C4-2B (cell line): ENCODE results near the gene SEMA6A.

ENCODE experiments used
- H3K27ac ChIP-seq: fragments of 450-650 bp; 2 replicates; pipeline ENCODE4 v1.5.1; 2017
- ZFX ChIP-seq: fragments of 450-650 bp; IDR thresholded peaks from 2 replicates; pipeline ENCODE4 v1.6.1; 2017
- TF ChIP-seq, protein P1 (sequence below): fragments of 450-650 bp; conservative IDR thresholded peaks from 2 replicates; pipeline ENCODE4 v1.5.1; 2017; ENCODE audit warnings: mild to moderate bottlenecking

The SEMA6A gene

DNA sequence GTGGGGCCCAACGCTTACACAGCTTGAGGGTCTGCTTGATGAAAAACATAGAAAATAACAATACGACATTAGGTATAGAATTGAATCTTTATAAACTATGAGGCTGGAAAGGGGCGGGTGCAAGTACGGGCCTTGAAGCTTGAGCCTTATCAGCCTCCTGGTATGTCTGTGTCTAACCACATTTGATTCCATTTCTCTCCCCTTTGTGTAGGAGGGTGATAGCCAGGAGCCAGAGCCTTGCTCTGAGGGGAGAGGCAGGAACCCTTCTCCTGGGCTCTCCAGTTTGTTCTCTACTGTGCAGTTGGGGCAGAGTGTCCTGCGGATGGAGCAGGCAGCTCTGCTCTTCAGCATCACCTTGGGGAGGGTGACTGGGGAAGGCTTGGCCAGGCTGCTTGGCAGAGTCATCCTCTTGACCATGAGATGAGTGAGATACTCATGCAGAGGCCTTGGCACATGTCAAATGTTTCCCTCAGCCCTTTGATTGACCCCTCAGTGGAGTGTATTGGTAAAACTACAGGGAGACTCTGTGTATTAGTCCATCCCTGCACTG, 153.5 kb downstream of the SEMA6A start:
- no peak overlapping the region for H3K27ac ChIP-seq
- no peak for TF ChIP-seq ZFX
- TF ChIP-seq, protein P1, sequence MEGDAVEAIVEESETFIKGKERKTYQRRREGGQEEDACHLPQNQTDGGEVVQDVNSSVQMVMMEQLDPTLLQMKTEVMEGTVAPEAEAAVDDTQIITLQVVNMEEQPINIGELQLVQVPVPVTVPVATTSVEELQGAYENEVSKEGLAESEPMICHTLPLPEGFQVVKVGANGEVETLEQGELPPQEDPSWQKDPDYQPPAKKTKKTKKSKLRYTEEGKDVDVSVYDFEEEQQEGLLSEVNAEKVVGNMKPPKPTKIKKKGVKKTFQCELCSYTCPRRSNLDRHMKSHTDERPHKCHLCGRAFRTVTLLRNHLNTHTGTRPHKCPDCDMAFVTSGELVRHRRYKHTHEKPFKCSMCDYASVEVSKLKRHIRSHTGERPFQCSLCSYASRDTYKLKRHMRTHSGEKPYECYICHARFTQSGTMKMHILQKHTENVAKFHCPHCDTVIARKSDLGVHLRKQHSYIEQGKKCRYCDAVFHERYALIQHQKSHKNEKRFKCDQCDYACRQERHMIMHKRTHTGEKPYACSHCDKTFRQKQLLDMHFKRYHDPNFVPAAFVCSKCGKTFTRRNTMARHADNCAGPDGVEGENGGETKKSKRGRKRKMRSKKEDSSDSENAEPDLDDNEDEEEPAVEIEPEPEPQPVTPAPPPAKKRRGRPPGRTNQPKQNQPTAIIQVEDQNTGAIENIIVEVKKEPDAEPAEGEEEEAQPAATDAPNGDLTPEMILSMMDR = no peak

DNA sequence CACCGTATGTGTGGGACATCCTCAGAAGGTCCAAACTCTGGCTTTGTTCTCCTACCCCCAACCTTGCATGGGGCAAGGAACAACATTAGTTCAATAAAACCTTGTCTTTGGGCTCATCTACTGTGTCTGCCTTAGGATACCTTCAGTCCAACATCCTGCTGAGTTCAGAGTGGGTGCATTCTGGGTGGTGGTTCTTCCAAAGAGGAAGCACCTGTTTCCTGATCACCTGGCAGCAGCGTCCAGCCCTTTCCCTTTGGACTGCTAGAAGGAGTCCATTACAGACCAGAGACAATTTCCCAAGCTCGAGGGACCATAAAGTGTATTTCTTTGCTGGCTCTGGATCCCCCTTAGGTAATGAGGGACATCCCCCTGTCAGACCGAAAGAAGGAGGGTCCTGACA, 154.1 kb downstream of the SEMA6A start:
- H3K27ac ChIP-seq = no peak overlapping the region
- TF ChIP-seq ZFX = no peak
- TF ChIP-seq, protein P1 = no peak

DNA sequence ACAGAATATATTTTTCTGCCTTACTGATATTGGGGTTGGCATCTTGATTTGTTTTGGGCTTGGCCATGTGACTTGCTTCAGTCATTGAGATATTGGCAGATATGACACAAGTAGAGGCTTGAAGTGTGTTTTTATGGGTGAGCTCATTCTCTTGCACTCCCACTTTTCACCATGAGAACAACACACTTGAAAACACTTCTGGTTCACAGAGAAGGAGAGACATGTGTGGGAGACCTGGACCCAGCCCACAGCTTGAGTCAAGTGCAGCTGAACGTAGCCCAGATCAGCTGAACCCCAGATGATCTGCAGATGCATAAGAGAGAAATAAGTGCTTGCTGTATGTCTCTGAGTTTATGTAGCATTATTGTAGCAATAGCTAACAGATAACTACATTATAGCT, 155.4 kb downstream of the SEMA6A start:
- no peak overlapping the region for H3K27ac ChIP-seq
- TF ChIP-seq, protein P1 = no peak
- TF ChIP-seq ZFX = no peak

DNA sequence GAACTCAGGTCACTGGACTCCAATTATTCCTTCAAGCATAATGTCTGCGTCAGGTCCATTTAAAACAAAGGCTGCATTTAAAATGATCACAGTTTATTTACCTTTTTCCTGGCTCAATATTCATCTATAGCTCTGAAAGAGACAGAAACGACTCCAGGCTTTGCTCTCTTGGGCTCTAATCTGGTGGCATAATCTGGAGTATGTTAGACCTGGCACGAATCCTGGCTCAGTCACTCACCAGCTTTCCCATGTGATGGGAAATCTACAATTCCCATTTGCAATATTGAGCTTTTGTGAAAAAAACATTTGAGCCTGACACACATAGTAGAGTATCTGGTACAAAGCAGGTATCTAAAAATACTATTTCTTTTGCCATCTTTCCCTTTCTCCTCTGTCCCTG, 155.8 kb downstream of the SEMA6A start:
- TF ChIP-seq ZFX = no peak
- TF ChIP-seq, protein P1 = no peak
- H3K27ac ChIP-seq = no peak overlapping the region

DNA sequence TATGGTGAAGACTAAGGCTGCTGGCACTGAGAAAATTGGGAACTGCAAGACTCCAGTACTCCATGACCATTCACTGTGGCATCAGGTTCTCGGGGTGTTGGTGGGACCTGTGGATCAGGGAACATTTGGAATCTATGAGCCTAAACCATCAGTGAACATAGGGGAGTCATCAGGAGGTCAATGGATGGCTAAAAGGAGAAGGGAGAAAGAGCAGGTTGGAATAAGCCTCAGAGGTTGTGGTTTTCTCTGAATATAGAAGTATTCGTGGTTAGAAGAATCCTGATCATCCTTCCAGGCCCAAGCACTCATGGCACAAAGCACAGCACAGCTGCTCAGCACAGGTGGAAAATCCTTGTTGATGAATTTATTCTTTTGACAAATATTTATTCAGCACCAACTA, 156.6 kb downstream of the SEMA6A start:
- TF ChIP-seq ZFX = no peak
- no peak overlapping the region for H3K27ac ChIP-seq

DNA sequence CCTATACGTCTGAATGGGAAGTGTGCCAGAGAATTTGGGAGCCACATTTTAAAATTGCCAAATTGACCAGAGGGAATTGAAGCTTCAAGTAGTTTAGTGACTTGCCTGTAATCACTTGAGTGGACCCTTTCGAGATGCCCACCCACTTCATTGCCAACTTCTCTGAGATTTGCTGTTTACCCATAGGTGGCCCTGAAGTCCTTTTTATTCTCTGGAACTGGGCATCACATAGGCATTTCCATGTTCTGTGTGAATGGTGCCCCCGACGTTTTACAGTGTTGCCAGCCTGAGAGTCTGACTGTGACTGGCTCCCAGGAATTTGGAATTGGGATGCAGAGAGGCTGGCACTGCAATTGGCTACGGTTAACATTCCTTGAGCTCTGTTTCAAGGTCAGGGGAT, 158.6 kb downstream of the SEMA6A start:
- no peak overlapping the region for H3K27ac ChIP-seq
- TF ChIP-seq, protein P1 = no peak
- no peak for TF ChIP-seq ZFX

DNA sequence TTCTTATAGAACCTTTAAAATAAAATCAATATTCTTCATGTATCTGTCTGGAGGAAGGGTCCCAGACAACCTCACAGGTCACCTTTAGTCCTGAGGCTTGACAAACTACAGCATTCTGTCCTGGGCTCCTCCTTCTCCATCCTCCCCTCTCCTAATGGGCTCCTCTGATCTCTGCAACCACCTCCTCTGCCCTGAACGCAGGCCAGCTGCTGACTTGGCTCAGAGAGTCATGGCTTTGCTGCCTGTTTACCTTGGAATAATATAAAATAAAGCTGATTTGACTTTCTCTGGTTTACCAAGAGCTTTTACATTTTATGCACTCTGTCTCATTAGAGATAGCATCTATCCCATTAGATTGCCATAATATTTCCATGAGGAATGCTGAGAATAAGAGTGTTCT, 159.4 kb downstream of the SEMA6A start:
- no peak overlapping the region for H3K27ac ChIP-seq
- TF ChIP-seq, protein P1 = no peak
- no peak for TF ChIP-seq ZFX

DNA sequence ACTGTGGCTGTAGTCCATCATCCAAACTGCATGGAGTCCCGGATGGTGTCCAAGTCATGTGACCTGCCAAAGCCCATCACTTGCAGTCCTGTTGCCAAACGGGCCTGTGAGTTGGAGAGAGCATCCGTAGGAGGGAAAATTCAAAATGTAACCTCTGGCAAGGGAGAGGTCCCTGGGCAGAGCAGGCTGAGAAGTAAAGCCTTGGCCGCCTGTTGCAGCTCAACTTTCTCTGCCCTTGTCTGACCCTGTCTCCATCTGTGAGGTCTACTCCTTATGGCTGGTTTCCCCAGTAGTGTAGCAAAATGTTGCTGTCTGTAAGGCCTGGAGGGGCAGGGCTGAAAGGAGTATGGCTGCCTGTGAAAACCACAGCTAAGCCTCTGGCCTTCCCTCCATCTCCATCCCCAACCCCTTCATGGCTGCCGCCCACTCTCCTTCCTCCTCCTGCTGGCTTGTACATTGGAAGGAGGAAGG, 163.5 kb downstream of the SEMA6A start:
- no peak overlapping the region for H3K27ac ChIP-seq

More for the DNA sequence above, 163.5 kb downstream of the SEMA6A start:
- no peak for TF ChIP-seq ZFX
- TF ChIP-seq, protein P1 = no peak
